GM23338 (cell line): Measurements from ENCODE around the gene CAST. TPM values are rescaled to one million over a fixed set of nuclear protein-coding genes. Genes with fewer than 3 reads are reported as not detected.

Source experiments
- ATAC-seq: fragments of 200-7000 bp; cut with Tn5 transposase; 3 replicates; pipeline ENCODE4 v1.9.1; 2020
- DNase-seq: peaks from one replicate; pipeline ENCODE4 v3.0.0-alpha.2; 2015; ENCODE audit warnings: low spot score
- H2AFZ ChIP-seq: fragments of 200-600 bp; sonication (generic); 2 replicates; pipeline ENCODE4 v1.8.0; 2016; ENCODE audit warnings: antibody characterized with exemption, mild to moderate bottlenecking, moderate library complexity
- H3F3A ChIP-seq: fragments of 200-600 bp; sonication (generic); replicated peaks from 2 replicates; pipeline ENCODE4 v1.8.0; 2017; ENCODE audit warnings: antibody characterized with exemption, mixed run types, low read depth
- H3K27ac ChIP-seq: fragments of 200-600 bp; sonication (generic); 2 replicates; pipeline ENCODE4 v1.6.1; 2016; ENCODE audit warnings: low read depth
- H3K27me3 ChIP-seq: fragments of 200-600 bp; sonication (generic); 2 replicates; pipeline ENCODE4 v1.8.0; 2016; ENCODE audit warnings: mild to moderate bottlenecking, mixed run types, moderate library complexity; ENCODE audit not compliant: insufficient read depth
- H3K36me3 ChIP-seq: fragments of 200-600 bp; sonication (generic); 2 replicates; pipeline ENCODE4 v1.8.0; 2016; ENCODE audit warnings: mild to moderate bottlenecking; ENCODE audit not compliant: insufficient read depth
- H3K4me1 ChIP-seq: fragments of 200-600 bp; sonication (generic); 2 replicates; pipeline ENCODE4 v1.8.0; 2016; ENCODE audit warnings: mild to moderate bottlenecking, moderate library complexity; ENCODE audit not compliant: insufficient read depth
- H3K4me2 ChIP-seq: fragments of 200-600 bp; sonication (generic); 2 replicates; pipeline ENCODE4 v1.7.1; 2017; ENCODE audit warnings: mixed run types
- H3K4me3 ChIP-seq: fragments of 200-600 bp; sonication (generic); 2 replicates; pipeline ENCODE4 v1.6.1; 2016; ENCODE audit warnings: mixed run types
- H3K79me2 ChIP-seq: fragments of 200-600 bp; sonication (generic); replicated peaks from 2 replicates; pipeline ENCODE4 v1.8.0; 2017; ENCODE audit warnings: mild to moderate bottlenecking; ENCODE audit not compliant: insufficient read depth
- H3K9me2 ChIP-seq: fragments of 200-600 bp; sonication (generic); 2 replicates; pipeline ENCODE4 v1.8.0; 2017; ENCODE audit not compliant: insufficient read depth
- H4K20me1 ChIP-seq: fragments of 200-600 bp; sonication (generic); replicated peaks from 2 replicates; pipeline ENCODE4 v1.8.0; 2017; ENCODE audit warnings: mild to moderate bottlenecking; ENCODE audit not compliant: insufficient read depth
- H3K27ac Mint-ChIP-seq: 2 replicates; pipeline ENCODE4 v1.8.0; 2020; ENCODE audit warnings: inconsistent platforms, mild to moderate bottlenecking, moderate library complexity, mixed read lengths
- H3K27me3 Mint-ChIP-seq: 3 replicates; pipeline ENCODE4 v1.8.0; 2022; ENCODE audit warnings: low read depth, mild to moderate bottlenecking, moderate library complexity, mixed read lengths, inconsistent platforms; ENCODE audit not compliant: insufficient read depth, poor library complexity
- H3K36me3 Mint-ChIP-seq: 3 replicates; pipeline ENCODE4 v1.8.0; 2021; ENCODE audit warnings: low read depth, mild to moderate bottlenecking, inconsistent platforms, moderate library complexity, mixed read lengths
- H3K4me1 Mint-ChIP-seq: 3 replicates; pipeline ENCODE4 v1.8.0; 2020; ENCODE audit warnings: mild to moderate bottlenecking, inconsistent platforms, mixed read lengths
- H3K4me3 Mint-ChIP-seq: 3 replicates; pipeline ENCODE4 v1.8.0; 2021; ENCODE audit warnings: moderate library complexity, mild to moderate bottlenecking, inconsistent platforms, mixed read lengths
- H3K9me3 Mint-ChIP-seq: 3 replicates; pipeline ENCODE4 v1.8.0; 2020; ENCODE audit warnings: moderate library complexity, mild to moderate bottlenecking, inconsistent platforms, mixed read lengths
- CREB1 ChIP-seq: fragments of 250-450 bp; sonication (Bioruptor Pico); IDR thresholded peaks from 2 replicates; pipeline ENCODE4 v1.5.0; 2020; ENCODE audit warnings: low read depth, mild to moderate bottlenecking, moderate library complexity
- EZH2 ChIP-seq: fragments of 200-600 bp; sonication (generic); IDR thresholded peaks from one replicate; pipeline ENCODE4 v1.8.0; 2017; ENCODE audit warnings: antibody characterized with exemption, mild to moderate bottlenecking, low read depth; ENCODE audit not compliant: unreplicated experiment
- EZH2phosphoT487 ChIP-seq: fragments of 200-600 bp; sonication (generic); IDR thresholded peaks from one replicate; pipeline ENCODE4 v1.8.1; 2018; ENCODE audit warnings: antibody characterized with exemption; ENCODE audit not compliant: unreplicated experiment
- POLR2AphosphoS5 ChIP-seq: IDR thresholded peaks from 2 replicates; pipeline ENCODE4 v1.6.1; 2016; ENCODE audit warnings: antibody characterized with exemption, low read depth
- REST ChIP-seq: IDR thresholded peaks from one replicate; pipeline ENCODE4 v1.6.1; 2018; ENCODE audit warnings: antibody characterized with exemption; ENCODE audit not compliant: unreplicated experiment
- ZNF114 ChIP-seq: fragments of 250-450 bp; sonication (Bioruptor Pico); IDR thresholded peaks from 2 replicates; pipeline ENCODE4 v1.5.0; 2020; ENCODE audit warnings: mild to moderate bottlenecking, moderate library complexity
- ZNF331 ChIP-seq: fragments of 250-450 bp; sonication (Bioruptor Pico); IDR thresholded peaks from 2 replicates; pipeline ENCODE4 v1.5.0; 2020; ENCODE audit warnings: low read depth, mild to moderate bottlenecking, moderate library complexity
- polyA plus RNA-seq: library from polyadenylated mRNA; unstranded; fragments of >200 nt; fragmentation: Nextera tagmentation; extraction: Ambion mirVana; gene quantifications from 2 replicates; pipeline ENCODE4 v1.2.1, GENCODE V29; 2016
- total RNA-seq: library from RNA; depleted of rRNA; stranded (reverse); fragments of >200 nt; shearing (Covaris generic); gene quantifications from 2 replicates; pipeline ENCODE4 v1.2.3, GENCODE V29; 2014

The CAST gene
- total and polyA plus RNA-seq, 2 experiments from 2014 or later = 37.9 to 57.7 TPM

- no peak for TF ChIP-seq REST
- no peak for TF ChIP-seq POLR2AphosphoS5
Measured at GRCh38 chr5:96775689-96776088, 113.5 kb downstream of the CAST start (continued).

GRCh38 chr5:96776621-96777020 lies 114.4 kb downstream of the CAST start:
- Histone ChIP-seq H3K9me2 (no peaks in the 10 kb centered on the region), H3K27ac (no peak overlapping the region), H3K79me2 (no peaks in the 10 kb centered on the region), H3K4me1 (no peaks in the 10 kb centered on the region), H3K27me3 (no peaks in the 10 kb centered on the region), H3K36me3 (no peaks in the 10 kb centered on the region), H3F3A (no peaks in the 10 kb centered on the region), H3K4me3 (no peak overlapping the region), H2AFZ (no peak overlapping the region), H3K4me2 (no peak overlapping the region), H4K20me1 (no peaks in the 10 kb centered on the region)
- Mint-ChIP-seq H3K4me3 (no peak overlapping the region), H3K27me3 (peaks cover 1% of the 10 kb centered on the region), H3K9me3 (no peaks in the 10 kb centered on the region), H3K36me3 (peaks cover 10% of the 10 kb centered on the region; the same call in 1 of the 3 replicates), H3K27ac (no peak overlapping the region), H3K4me1 (no peaks in the 10 kb centered on the region)
- no peak for DNase-seq
- ATAC-seq = no peak
- TF ChIP-seq EZH2 (no peak), ZNF114 (CRISPR knock-in tag) (no peak), ZNF331 (CRISPR knock-in tag) (no peak), REST (no peak), EZH2phosphoT487 (no peak), CREB1 (CRISPR knock-in tag) (no peak)
